H9 (cell line): ENCODE results near the gene DNAJB11. TPM values are rescaled to one million over a fixed set of nuclear protein-coding genes. Genes with fewer than 3 reads are reported as not detected.
A peak's percentile ranks its signal among the peaks of the same experiment; 100 is the strongest.

Experiments
- DNase-seq: peaks from one replicate; pipeline ENCODE4 v3.0.0-alpha.2; 2017
- H2AFZ ChIP-seq: one replicate; pipeline ENCODE4 v1.6.1; 2013; ENCODE audit warnings: mild to moderate bottlenecking, low read length, control low read depth, moderate library complexity
- H2AK5ac ChIP-seq: 2 replicates; pipeline ENCODE4 v1.6.1; 2013; ENCODE audit warnings: low read length, control low read depth, mixed read lengths; ENCODE audit not compliant: insufficient read length
- H2BK120ac ChIP-seq: one replicate; pipeline ENCODE4 v1.6.1; 2013; ENCODE audit warnings: low read depth, mild to moderate bottlenecking, low read length, control low read depth, inconsistent platforms; ENCODE audit not compliant: poor library complexity, severe bottlenecking
- H2BK12ac ChIP-seq: 2 replicates; pipeline ENCODE4 v1.6.1; 2013; ENCODE audit warnings: low read length, control low read depth, mixed read lengths, low read depth; ENCODE audit not compliant: insufficient read length
- H2BK15ac ChIP-seq: 2 replicates; pipeline ENCODE4 v1.6.1; 2013; ENCODE audit warnings: low read depth, low read length, control low read depth
- H2BK20ac ChIP-seq: one replicate; pipeline ENCODE4 v1.6.1; 2013; ENCODE audit warnings: low read depth, mild to moderate bottlenecking, low read length, control low read depth, inconsistent platforms; ENCODE audit not compliant: poor library complexity, severe bottlenecking
- H2BK5ac ChIP-seq: 2 replicates; pipeline ENCODE4 v1.6.1; 2013; ENCODE audit warnings: low read length, control low read depth, mixed read lengths; ENCODE audit not compliant: insufficient read length
- H3K14ac ChIP-seq: 2 replicates; pipeline ENCODE4 v1.6.1; 2013; ENCODE audit warnings: low read length, control low read depth; ENCODE audit not compliant: insufficient read depth
- H3K18ac ChIP-seq: 2 replicates; pipeline ENCODE4 v1.6.1; 2013; ENCODE audit warnings: low read depth, mild to moderate bottlenecking, mixed read lengths, low read length, control low read depth; ENCODE audit not compliant: insufficient read length
- H3K23ac ChIP-seq: 2 replicates; pipeline ENCODE4 v1.6.1; 2013; ENCODE audit warnings: low read length, control low read depth, mixed read lengths, low read depth; ENCODE audit not compliant: insufficient read length
- H3K23me2 ChIP-seq: 2 replicates; pipeline ENCODE4 v1.6.1; 2013; ENCODE audit warnings: low read depth, mild to moderate bottlenecking, mixed read lengths, low read length, control low read depth; ENCODE audit not compliant: insufficient read length, poor library complexity, severe bottlenecking
- H3K27ac ChIP-seq: 2 replicates; pipeline ENCODE4 v1.5.1; 2013; ENCODE audit warnings: low read length, control low read depth, mixed read lengths, low read depth; ENCODE audit not compliant: insufficient read length
- H3K27me3 ChIP-seq: 2 replicates; pipeline ENCODE4 v1.6.1; 2013; ENCODE audit warnings: low read length, control low read depth, inconsistent platforms; ENCODE audit not compliant: insufficient read depth
- H3K4ac ChIP-seq: 2 replicates; pipeline ENCODE4 v1.6.1; 2013; ENCODE audit warnings: low read depth, mild to moderate bottlenecking, control low read depth, inconsistent platforms, low read length, moderate library complexity
- H3K4me1 ChIP-seq: 2 replicates; pipeline ENCODE4 v1.6.1; 2013; ENCODE audit warnings: low read length, control low read depth, inconsistent platforms; ENCODE audit not compliant: insufficient read depth
- H3K4me2 ChIP-seq: 2 replicates; pipeline ENCODE4 v1.6.1; 2013; ENCODE audit warnings: low read length, control low read depth, mixed read lengths; ENCODE audit not compliant: insufficient read length, insufficient read depth
- H3K56ac ChIP-seq: 2 replicates; pipeline ENCODE4 v1.6.1; 2013; ENCODE audit warnings: low read depth, mild to moderate bottlenecking, mixed read lengths, low read length, control low read depth; ENCODE audit not compliant: insufficient read length
- H3K79me1 ChIP-seq: 2 replicates; pipeline ENCODE4 v1.6.1; 2013; ENCODE audit warnings: low read depth, mild to moderate bottlenecking, moderate library complexity, low read length, control low read depth, inconsistent platforms; ENCODE audit not compliant: insufficient read depth, poor library complexity, severe bottlenecking
- H3K79me2 ChIP-seq: 2 replicates; pipeline ENCODE4 v1.6.1; 2013; ENCODE audit warnings: low read length, control low read depth, inconsistent platforms; ENCODE audit not compliant: insufficient read depth
- H3K9ac ChIP-seq: 2 replicates; pipeline ENCODE4 v1.6.1; 2013; ENCODE audit warnings: low read length, control low read depth, mixed read lengths; ENCODE audit not compliant: insufficient read length; ENCODE audit errors: extremely low read depth
- H3K9me3 ChIP-seq: one replicate; pipeline ENCODE4 v1.6.1; 2013; ENCODE audit warnings: low read depth, low read length, inconsistent platforms; ENCODE audit not compliant: control insufficient read depth
- H3T11ph ChIP-seq: one replicate; pipeline ENCODE4 v1.6.1; 2013; ENCODE audit warnings: mild to moderate bottlenecking, low read length, control low read depth, inconsistent platforms
- H4K20me1 ChIP-seq: one replicate; pipeline ENCODE4 v1.6.1; 2013; ENCODE audit not compliant: control insufficient read depth, insufficient read length, insufficient read depth
- H4K5ac ChIP-seq: 2 replicates; pipeline ENCODE4 v1.6.1; 2013; ENCODE audit warnings: low read depth, mild to moderate bottlenecking, mixed read lengths, low read length, control low read depth; ENCODE audit not compliant: insufficient read length
- H4K8ac ChIP-seq: replicated peaks from 2 replicates; pipeline ENCODE4 v1.6.1; 2013; ENCODE audit warnings: low read length, control low read depth, mixed read lengths, low read depth; ENCODE audit not compliant: insufficient read length
- H4K91ac ChIP-seq: 2 replicates; pipeline ENCODE4 v1.6.1; 2013; ENCODE audit warnings: low read depth, mild to moderate bottlenecking, moderate library complexity, mixed read lengths, low read length, control low read depth; ENCODE audit not compliant: insufficient read length
- H3K27ac Mint-ChIP-seq, 3 experiments: 2 replicates in 2 of 3; 3 replicates in 1 of 3; pipeline ENCODE4 v1.8.0; 2020 to 2021; ENCODE audit warnings: mixed read lengths in 3 of 3, mild to moderate bottlenecking in 1 of 3, moderate library complexity in 1 of 3
- H3K27me3 Mint-ChIP-seq: 2 replicates; pipeline ENCODE4 v1.8.0; 2021; ENCODE audit warnings: low read depth, mild to moderate bottlenecking, moderate library complexity, mixed read lengths
- H3K36me3 Mint-ChIP-seq, 3 experiments: 2 replicates in 2 of 3; 3 replicates in 1 of 3; pipeline ENCODE4 v1.8.0; 2020 to 2021; ENCODE audit warnings: low read depth in 3 of 3, mixed read lengths in 3 of 3; ENCODE audit not compliant: insufficient read depth in 1 of 3
- H3K4me1 Mint-ChIP-seq, 2 experiments: 2 replicates each; pipeline ENCODE4 v1.8.0; 2020; ENCODE audit warnings: mixed read lengths in 2 of 2
- H3K4me3 Mint-ChIP-seq, 2 experiments: 2 replicates in 1 of 2; 3 replicates in 1 of 2; pipeline ENCODE4 v1.8.0; 2020 to 2021; ENCODE audit warnings: mild to moderate bottlenecking in 2 of 2, mixed read lengths in 2 of 2, moderate library complexity in 1 of 2
- H3K9me3 Mint-ChIP-seq, 2 experiments: 2 replicates in 1 of 2; 3 replicates in 1 of 2; pipeline ENCODE4 v1.8.0; 2020; ENCODE audit warnings: mild to moderate bottlenecking in 2 of 2, mixed read lengths in 2 of 2, moderate library complexity in 1 of 2
- CTCF ChIP-seq: fragments of 200-600 bp; sonication (generic); conservative IDR thresholded peaks from 3 replicates; pipeline ENCODE4 v1.8.0; 2021; ENCODE audit warnings: antibody characterized with exemption, mild to moderate bottlenecking
- WGBS: extraction: QIAGEN DNeasy Blood & Tissue Kit; methylation state at CpG from one replicate; pipeline ENCODE4 v1.1.7; 2013; ENCODE audit warnings: missing lambda C conversion rate, low lambda C conversion rate, mixed read lengths; ENCODE audit not compliant: insufficient read length; ENCODE audit errors: extremely low coverage; 5-methylcytosine and 5-hydroxymethylcytosine counted together
- total RNA-seq: library from RNA; stranded (reverse); gene quantifications from 2 replicates; pipeline ENCODE4 v1.2.1, GENCODE V29; 2021

Gene DNAJB11
- total RNA-seq, 1 experiment from 2014 or later: 61.2 TPM

GRCh38 chr3:186571644-186572013 lies 1.1 kb downstream of the DNAJB11 start:
- no peak overlapping the region for H2BK20ac ChIP-seq
- no peak overlapping the region for H2BK5ac ChIP-seq
- H3T11ph ChIP-seq: no peak overlapping the region
- H3K27me3 ChIP-seq: no peaks in the 10 kb centered on the region
- H3K4me3 Mint-ChIP-seq: peak overlapping the region; percentile 89 to 92
- peaks cover 3% of the 10 kb centered on the region for H4K20me1 ChIP-seq
- no peak for TF ChIP-seq CTCF
- DNase-seq: no peak
- H3K56ac ChIP-seq: no peak overlapping the region
- H3K9ac ChIP-seq: no peak overlapping the region
- no peak overlapping the region for H3K18ac ChIP-seq
- no peaks in the 10 kb centered on the region for H3K4me1 ChIP-seq
- H3K27ac Mint-ChIP-seq: no peak overlapping the region
- no peak overlapping the region for H3K4ac ChIP-seq
- no peak overlapping the region for H4K5ac ChIP-seq
- H2BK15ac ChIP-seq: no peak overlapping the region
- H3K79me1 ChIP-seq: no peaks in the 10 kb centered on the region
- WGBS: no CpG with 5 or more reads among the region's 2 CpGs
- H3K9me3 Mint-ChIP-seq: no peaks in the 10 kb centered on the region
- no peaks in the 10 kb centered on the region for H3K27me3 Mint-ChIP-seq
- H2AK5ac ChIP-seq: no peak overlapping the region
- H2BK12ac ChIP-seq: no peak overlapping the region
- no peak overlapping the region for H4K91ac ChIP-seq
- H2AFZ ChIP-seq: no peak overlapping the region
- peak overlapping the region; percentile 99 for H3K4me2 ChIP-seq
- no peaks in the 10 kb centered on the region for H3K9me3 ChIP-seq
- H3K79me2 ChIP-seq: peaks cover 5% of the 10 kb centered on the region; the same call in 1 of the 2 replicates
- peaks cover 17 to 40% (median 35%) of the 10 kb centered on the region in 3 experiments; a peak in 6 of 7 replicates for H3K36me3 Mint-ChIP-seq
- no peak overlapping the region for H2BK120ac ChIP-seq
- no peak overlapping the region for H3K14ac ChIP-seq
- H3K23ac ChIP-seq: no peak overlapping the region
- H4K8ac ChIP-seq: no peak overlapping the region
- peaks cover 10% of the 10 kb centered on the region for H3K23me2 ChIP-seq
- H3K27ac ChIP-seq: no peak overlapping the region
- peaks cover 18 to 23% of the 10 kb centered on the region in 2 experiments for H3K4me1 Mint-ChIP-seq
